ENCODE measurements around the gene ZNF385D. TPM values are rescaled to one million over a fixed set of nuclear protein-coding genes. Genes with fewer than 3 reads are reported as not detected.

ZNF385D gene
- total RNA-seq, 4 donors from 2014 or later: 0.26 to 53.6 (median 19.2) TPM

DNA sequence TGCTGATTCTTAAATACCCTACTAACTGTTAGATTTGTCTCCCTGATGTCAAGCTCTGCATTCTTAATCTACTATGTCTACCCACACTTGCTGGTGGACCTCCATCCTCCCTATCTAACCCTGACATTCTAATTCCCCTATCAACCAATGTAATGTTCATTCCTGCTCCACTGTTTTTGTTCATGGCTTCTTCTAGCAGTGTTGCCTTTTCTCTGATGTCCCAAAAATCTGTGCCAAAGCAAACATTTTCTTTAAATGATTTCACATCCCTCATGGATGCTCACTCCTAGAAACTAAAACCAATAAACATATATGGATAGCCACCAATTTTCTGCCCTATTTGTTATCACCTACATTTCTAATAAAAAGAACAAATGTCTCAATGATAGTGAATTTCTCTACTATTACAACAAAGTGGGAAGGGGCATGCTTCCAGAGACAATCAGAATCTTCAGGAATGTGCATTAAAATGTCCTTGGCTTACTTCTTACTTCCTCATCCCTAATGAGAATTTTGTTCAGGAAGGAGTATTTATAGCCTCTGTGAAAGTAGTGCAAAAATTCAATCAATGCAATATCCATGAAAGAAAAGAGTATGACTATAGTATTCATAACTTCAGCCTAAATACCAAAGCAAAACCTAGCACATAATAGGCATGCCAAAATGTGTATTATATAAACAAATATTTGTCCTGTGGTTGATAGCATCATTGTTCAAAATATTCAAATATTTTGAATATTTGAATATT is 273.3 kb downstream of the ZNF385D start:
- Histone ChIP-seq H3K4me3 (no peak overlapping the region), H3K36me3 (no peaks in the 10 kb centered on the region), H3K9me3 (no peaks in the 10 kb centered on the region), H3K4me1 (no peaks in the 10 kb centered on the region), H3K27ac (no peak overlapping the region), H3K27me3 (no peaks in the 10 kb centered on the region)
- TF ChIP-seq, protein P1, sequence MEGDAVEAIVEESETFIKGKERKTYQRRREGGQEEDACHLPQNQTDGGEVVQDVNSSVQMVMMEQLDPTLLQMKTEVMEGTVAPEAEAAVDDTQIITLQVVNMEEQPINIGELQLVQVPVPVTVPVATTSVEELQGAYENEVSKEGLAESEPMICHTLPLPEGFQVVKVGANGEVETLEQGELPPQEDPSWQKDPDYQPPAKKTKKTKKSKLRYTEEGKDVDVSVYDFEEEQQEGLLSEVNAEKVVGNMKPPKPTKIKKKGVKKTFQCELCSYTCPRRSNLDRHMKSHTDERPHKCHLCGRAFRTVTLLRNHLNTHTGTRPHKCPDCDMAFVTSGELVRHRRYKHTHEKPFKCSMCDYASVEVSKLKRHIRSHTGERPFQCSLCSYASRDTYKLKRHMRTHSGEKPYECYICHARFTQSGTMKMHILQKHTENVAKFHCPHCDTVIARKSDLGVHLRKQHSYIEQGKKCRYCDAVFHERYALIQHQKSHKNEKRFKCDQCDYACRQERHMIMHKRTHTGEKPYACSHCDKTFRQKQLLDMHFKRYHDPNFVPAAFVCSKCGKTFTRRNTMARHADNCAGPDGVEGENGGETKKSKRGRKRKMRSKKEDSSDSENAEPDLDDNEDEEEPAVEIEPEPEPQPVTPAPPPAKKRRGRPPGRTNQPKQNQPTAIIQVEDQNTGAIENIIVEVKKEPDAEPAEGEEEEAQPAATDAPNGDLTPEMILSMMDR (IDR thresholded peaks at IDR 0.05): no peak
- TF ChIP-seq POLR2A (IDR thresholded peaks at IDR 0.05): no peak
- intact Hi-C loops (cut with DNase I; ENCODE audit: low total_unique reads): no loop called here
- no peak for DNase-seq

DNA sequence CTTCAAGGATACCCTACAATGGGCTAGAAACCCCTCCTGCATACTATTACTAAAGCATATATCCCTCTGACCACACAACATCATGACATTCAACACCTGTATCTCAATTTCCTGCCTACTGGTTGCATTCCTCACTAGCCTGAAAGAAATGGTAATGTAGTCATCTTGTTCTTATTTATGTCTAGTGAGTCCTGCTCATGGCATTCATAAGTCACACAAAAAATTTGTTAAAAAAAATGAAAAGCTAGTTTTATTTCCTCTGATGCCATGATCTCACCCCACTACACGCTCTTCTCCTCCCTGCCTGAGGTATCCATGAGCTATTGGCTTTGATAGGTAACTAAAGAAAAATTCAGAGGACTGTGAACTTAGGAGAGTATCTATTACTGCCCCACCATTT is 284.5 kb downstream of the ZNF385D start:
- Histone ChIP-seq H3K36me3 (no peaks in the 10 kb centered on the region), H3K9me3 (no peaks in the 10 kb centered on the region), H3K4me3 (no peak overlapping the region), H3K4me1 (no peaks in the 10 kb centered on the region), H3K27me3 (no peaks in the 10 kb centered on the region), H3K27ac (no peak overlapping the region)
- no peak for DNase-seq
- TF ChIP-seq, protein P1 (IDR thresholded peaks at IDR 0.05): no peak
- TF ChIP-seq POLR2A (IDR thresholded peaks at IDR 0.05): no peak
- intact Hi-C loops (cut with DNase I; ENCODE audit: low total_unique reads): no loop called here

DNA sequence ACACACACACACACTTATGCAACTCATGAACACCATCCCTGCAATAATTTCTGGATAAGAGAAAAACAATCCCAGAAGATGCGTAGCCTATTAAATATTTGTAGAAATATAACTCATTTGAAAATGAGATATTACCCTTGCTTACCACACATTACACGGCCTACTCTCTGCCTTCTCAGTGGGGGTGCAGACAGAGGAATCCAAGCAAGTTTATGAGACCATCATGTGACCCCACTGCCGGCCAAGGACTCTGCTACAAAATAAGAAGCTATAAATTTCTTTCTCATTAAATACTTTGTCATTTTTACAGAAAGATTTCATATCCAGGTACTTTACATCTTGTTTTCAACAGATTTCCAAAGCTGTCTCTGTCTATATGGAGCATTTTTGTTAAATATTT is 286.3 kb downstream of the ZNF385D start:
- Histone ChIP-seq H3K9me3 (no peaks in the 10 kb centered on the region), H3K4me3 (no peak overlapping the region), H3K27me3 (no peaks in the 10 kb centered on the region), H3K27ac (peak overlapping the region in 1 of 2 donors; percentile 47), H3K36me3 (no peaks in the 10 kb centered on the region), H3K4me1 (no peaks in the 10 kb centered on the region)
- DNase-seq: peak; percentile 15 to 34
- intact Hi-C loops (cut with DNase I; ENCODE audit: low total_unique reads): no loop called here
- TF ChIP-seq POLR2A (IDR thresholded peaks at IDR 0.05): no peak
- TF ChIP-seq, protein P1 (IDR thresholded peaks at IDR 0.05): no peak

DNA sequence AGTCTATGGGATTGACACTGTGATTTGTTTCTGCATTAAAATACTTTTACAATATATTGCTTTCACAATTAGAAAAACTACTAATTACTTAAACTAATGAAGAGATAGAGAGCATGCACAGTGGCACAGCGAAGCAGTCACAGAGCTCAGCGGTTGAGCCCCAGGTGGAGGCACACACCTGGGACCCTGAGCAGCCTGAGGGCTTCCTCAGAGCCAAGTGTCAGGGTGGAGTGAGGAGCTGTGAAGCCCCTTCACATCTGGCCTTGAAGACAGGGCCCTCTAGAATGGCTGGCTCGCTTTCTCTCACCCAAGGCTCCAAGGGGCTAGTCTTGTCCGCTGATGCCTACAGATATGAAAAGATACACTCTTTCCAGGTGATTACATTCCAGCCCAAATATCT is 287.7 kb downstream of the ZNF385D start:
- no peak for DNase-seq
- TF ChIP-seq, protein P1 (IDR thresholded peaks at IDR 0.05): no peak
- no peak for TF ChIP-seq POLR2A (IDR thresholded peaks at IDR 0.05)
- Histone ChIP-seq H3K27ac (no peak overlapping the region), H3K9me3 (no peaks in the 10 kb centered on the region), H3K4me1 (no peaks in the 10 kb centered on the region), H3K36me3 (no peaks in the 10 kb centered on the region), H3K4me3 (no peak overlapping the region), H3K27me3 (no peaks in the 10 kb centered on the region)
- intact Hi-C loops (cut with DNase I; ENCODE audit: low total_unique reads): no loop called here

DNA sequence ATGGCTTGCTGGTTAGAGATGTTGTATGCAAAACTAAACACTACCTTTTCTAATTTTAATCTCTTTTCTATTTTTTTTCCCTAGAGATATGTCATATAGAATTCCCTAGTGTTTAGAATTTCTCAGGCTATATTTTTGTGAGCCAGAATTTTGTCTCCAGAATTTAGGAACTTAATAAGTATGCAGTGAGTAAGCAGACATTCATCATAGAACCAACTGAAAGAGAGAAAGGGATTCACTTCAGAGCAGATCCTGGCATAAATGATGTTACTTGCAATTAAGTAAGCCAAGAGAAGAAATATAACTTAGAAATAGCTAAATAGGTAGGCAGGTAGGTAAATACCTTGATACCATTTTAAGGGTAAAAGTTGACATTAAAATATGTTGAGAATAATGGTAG is 288.9 kb downstream of the ZNF385D start:
- Histone ChIP-seq H3K9me3 (no peaks in the 10 kb centered on the region), H3K27me3 (no peaks in the 10 kb centered on the region), H3K4me3 (no peak overlapping the region), H3K27ac (no peak overlapping the region), H3K4me1 (no peaks in the 10 kb centered on the region), H3K36me3 (no peaks in the 10 kb centered on the region)
- intact Hi-C loops (cut with DNase I; ENCODE audit: low total_unique reads): no loop called here
- DNase-seq: no peak
- TF ChIP-seq POLR2A (IDR thresholded peaks at IDR 0.05): no peak
- TF ChIP-seq, protein P1 (IDR thresholded peaks at IDR 0.05): no peak

Measured in uterus (tissue), 4 donors.